ENCODE measurements around the gene RAB17.
A peak's percentile ranks its signal among the peaks of the same experiment; 100 is the strongest.

The RAB17 gene

DNA sequence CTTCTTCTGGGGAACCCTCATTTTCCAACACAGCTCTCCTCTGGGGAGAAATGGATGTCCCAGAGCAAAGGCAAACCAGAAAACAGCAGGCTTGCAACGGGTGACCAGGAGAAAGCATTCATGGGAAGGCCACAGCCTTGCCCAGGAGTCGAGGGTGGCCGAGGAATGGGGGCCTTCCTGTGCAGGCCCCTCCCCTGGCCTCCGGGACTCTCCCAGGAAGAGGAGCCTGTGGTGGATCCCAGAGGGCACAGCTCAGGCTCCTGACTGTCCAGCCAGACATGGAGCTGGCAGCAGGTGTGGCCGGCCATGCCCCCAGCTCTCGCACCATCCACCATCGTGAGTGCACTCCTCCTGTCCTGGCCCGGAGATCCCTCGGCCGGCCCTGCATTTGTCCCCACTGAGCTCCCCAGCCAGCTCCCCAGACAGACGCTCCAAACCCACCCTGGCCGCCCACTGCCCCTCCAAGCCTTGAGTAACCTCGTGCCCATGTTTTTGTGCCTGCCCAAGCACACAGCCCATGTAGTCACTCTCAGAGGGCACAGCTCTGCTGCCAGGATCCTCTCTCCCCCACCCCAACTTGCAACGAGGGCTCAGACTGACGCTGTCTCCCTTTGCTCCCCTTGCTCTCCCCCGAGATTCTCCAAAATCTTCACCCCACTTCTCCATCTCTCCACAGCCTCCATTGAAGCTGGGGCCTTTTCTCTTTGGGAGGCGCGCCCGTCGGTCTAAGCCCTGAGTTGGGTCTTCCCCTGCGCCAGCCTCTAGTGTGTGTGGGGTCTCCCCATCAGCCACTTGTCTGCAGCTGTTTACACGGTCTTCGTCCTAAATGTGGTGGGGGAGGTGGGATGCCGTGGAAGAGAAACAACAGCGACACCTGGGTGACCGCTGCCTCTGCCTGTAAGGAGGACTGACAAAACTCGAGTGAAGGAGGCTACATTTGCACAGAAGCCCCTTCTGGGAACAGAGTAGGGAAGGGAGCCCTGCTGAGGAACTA is 14.4 kb downstream of the RAB17 start:
- DNase-seq, result no peak

DNA sequence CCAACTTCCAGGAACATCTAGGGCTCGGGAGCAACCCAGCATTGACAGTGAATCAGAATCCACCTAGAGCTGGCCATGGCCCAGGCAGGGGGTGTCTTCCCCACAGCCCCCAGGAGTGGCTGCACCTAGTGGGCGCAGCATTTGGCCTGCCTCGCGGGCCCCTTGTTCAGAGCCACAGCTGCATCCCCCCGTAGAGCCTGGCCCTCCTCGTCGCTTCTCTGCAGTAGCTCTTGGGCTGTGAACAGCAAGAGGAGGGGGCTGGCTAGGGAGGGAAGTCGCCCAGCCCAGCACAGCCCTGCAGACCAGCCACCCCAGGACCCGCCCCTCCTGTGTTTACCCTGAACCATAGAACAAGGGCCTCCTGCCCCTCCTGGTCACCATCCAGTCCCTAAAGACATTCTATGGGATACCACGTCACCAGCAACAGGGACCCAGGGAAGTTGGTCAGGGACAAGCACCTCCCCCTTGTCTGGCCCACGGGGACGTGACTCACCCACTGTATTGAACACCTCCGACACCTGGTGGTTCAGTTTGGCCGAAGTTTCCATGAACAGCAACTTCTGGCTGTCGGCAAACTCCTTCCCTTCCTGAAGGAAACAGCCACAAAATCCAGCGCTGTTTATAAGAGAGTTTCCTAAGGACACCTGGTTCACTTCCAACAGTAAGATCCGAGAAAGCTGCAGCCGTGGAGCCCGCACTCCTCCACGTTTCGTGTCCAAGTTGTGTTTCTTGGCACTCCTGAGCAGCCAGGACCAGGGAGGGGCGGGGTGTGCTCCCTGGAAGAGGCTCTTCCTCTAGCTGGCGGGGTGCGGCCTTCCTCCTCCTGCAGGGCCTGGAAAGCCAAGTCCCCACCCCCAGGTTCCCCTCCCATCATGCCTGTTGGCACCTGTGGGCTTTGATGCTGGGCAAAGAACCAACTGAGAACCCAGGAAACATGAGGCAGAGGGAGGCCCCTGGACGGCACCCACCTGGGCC is 15.4 kb downstream of the RAB17 start:
- DNase-seq, result no peak

DNA sequence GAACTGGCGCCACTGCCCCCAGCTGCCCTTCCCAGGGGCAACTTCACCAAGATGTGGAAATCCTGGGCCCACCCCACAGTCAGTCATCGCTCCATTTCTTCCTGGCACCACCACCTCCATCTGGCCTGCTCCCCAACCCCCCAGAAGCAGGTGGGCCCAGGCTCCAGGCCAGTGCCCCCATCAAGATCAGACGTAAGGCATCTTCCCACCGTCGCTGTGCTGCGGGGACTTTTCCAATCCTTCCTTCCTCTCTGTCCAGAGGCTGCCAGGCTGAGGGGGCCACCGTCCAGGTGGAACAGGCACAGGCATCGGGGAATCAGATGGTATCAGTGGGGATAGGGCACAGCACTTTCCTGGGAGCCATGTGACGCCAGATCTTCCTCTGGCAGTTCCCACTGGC is 16.1 kb downstream of the RAB17 start:
- DNase-seq, result no peak

DNA sequence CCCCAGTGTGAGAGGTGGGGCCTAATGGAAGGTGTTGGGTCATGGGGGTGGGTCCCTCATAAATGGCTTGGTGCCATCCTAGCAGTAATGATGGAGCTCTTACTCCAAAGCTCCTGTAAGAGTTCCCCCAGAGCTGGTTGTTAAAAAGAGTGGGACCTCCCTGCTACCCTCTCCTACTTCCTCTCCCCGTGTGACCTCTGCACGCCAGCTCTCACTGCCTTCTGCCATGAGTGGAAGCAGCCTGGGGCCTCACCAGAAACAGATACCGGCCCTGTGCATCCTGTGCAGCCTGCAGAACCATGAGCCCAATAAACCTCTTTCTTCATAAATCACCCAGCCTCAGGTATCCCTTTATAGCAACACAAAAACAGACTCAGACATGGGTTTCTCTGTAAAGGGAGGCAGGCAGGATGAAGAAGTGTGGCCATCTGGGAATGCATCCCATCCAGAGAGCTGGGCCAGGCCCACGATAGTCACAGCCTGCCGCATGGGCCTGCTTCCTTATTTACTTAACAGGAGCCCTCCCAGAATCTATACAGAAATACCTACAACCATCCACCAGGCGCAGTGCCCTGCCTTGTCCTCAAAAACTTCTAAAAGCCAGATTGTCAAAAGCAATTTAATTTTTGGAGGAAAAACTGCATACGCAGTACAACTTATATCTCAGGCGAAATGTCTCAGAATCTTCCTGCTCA is 16.7 kb downstream of the RAB17 start:
- no peak for DNase-seq

DNA sequence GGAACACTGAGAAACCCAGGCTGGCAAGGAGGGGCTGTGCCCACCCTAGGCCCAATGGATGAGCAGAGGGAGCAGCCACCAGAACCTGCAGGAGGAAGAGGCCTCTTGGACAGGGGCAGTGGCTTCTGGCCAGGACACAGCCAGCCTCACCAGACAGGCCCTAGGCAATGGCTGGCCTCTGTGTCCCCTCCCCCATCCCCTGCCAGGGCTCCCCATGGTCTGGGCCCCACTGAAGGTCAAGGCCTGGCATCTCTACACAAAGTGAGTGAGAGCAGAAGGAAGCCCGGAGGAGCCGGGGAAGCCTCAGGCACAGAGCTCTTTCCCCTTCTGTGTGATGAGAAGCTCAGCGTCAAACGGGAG is 17.8 kb downstream of the RAB17 start:
- no peak for DNase-seq

DNA sequence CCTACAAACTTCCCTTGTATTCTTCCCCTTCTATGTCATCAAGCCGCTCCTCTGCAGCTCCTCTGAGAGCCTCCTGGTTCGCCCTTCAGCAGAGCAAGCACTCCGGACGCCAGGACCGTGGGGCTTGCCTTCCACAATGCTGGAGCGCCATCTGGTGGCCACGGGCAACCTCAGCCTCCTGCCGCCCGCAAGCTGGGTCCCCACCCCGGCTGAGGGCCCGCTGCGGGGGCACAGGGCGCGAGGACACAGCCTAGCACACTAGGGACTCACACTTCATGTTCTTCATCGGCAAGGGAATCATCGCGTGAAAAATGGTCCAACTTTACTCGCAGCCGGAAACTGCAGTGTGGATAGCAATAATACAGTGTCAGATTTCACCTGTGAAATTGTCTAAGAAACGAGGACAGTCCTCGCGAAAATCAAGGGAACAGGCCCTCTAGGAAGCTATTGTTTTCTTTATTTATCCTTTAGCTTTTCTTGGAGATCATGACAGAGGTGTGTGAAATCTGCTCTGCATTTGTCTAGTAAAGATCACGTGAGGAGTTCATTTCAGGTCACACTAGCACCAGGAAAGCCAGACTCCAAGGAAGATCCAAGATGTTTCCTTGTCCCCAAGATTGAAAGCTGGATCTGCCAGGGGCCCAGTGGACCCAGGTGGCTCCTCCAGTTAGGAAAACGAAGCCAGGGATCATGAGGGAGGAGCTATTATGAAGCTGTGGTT is 18.4 kb downstream of the RAB17 start:
- peak; percentile 94 for DNase-seq

DNA sequence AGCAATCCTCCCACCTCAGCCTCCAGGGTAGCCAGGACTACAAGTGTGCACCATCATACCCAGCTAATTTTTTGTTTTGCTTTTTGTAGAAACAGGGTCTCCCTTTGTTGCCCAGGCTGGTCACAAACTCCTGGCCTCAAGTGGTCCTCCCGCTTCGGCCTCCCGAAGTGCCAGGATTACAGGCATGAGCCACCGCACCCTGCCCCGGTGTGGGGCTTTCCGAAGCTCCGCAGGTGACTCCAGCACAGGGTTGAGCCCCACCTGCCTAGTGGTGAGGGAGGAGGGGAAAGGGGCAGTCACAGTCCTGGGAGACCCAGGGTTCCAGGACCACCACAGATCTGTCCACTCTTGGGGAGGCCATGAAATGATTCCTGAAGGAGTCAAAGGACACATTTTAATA is 19.0 kb downstream of the RAB17 start:
- DNase-seq, result no peak

DNA sequence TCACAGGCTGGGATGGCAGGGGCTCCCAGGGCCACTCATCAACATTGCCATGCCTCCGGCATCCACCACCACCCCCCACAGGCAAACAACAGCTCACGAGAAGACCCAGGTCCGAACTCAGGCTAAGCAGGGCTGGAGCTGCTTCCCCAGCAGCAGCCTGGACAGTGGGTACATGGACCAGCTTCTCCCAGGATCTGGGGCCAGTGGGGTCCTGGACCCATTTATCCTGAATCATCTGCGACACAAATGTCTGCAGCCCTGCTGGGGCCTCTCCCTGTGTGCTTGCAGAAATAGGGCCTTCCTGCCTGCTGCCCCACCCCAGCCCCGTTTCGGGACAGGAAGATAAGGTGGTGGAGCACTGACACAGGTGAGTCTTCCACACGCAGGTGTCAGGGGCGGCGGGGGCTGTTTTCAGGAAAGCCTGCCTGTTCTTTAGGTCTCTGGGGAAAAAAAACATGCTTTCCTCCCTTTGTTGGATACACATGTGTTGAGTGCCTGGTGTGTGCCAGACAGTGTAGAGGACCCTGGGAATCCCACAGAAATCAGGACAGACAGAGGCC is 19.7 kb downstream of the RAB17 start:
- DNase-seq, result no peak

DNA sequence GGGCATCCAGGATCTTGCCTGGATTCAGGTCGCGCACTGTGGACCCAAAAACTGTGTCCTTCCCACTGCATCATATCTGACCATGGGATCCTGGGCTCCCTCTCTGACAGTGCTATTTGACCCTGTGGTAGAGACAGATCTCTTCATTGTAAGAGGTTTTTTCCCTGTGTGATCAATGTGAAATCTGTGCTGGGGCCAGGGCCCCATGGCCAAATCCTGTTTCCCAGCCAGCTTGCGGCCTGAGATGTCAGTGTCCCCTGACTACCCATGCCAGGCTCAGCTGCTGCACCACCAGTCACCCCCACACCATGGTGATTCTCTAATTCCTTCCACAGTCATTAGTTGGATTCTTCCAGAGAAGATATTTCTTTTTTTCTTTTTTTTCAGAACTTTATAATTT is 20.6 kb downstream of the RAB17 start:
- DNase-seq, result no peak

DNA sequence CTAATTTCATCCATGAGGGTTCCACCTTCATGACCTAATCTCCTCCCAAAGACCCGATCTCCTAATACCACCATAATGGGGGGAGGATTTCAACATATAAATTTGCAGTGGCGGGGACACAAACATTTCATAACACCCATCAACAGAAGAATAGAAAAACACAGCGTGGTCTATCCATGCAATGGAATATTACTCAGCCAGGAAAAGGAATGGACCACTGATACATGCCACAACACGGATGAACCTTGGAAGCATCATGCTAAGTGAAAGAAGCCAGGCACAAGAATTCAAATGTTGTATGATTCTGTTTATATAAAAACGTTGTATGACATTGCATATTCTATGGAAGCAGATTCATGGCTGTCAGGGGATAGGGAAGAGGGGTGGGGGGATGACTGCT is 21.5 kb downstream of the RAB17 start:
- no peak for DNase-seq

DNA sequence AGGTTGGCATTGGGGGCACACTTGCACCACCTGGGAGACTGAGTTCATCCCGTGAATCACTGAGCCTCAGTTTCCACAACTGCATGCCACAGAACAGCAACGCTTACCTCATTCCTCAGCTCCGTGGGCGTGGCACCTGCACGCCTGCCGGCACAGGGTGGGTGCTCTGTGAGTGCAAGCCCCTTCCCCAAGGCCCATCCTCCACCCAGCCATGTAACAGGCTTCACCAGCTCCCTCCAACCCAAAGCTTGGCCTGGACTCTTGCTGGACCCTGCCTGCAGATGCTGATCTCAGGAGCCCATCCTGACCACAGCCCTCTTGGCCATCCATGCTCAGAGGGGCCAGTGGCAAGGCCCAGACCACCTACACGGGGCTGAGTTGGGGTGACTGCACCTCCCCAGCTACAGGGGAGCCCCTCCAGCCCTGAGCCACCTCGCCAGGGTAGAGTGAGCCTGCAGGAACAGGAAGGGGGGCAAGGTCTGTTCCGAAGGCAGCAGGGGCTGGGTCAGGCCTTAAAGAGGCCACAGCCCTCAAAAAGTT is 22.3 kb downstream of the RAB17 start:
- no peak for DNase-seq

DNA sequence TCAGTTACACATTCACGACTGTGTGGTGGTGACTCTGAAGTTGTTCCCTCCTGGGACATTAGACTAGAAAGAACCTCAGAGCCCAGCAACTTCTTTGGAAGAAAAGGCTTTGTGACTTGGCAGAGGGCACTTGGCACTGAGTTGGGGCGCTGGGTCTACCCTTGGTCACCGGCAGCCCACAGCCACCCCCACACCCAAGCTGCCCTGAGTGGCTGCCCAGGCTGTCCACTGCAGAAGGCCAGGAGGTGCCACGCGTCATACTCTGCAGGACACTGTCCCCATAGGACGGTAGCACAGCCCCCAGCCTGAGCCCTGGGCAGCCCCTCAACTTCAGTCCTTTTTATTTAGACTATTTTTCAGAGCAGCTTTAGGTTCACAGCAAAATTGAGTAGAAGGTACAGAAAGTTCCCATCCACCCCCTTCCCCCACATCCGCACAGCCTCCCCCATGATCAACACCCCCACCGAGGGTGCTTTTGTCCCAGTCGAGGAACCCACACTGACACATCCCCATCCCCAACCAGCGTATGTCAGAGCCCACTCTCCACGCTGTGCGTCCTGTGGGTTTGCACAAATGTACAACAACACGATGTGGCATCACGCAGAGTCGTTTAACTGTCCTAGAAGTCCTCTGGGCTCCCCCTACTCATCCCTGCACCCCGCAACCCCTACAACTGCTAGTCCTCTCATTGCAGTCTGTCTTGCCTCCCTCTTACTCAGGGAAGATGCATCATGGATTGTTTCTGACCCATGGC is 23.1 kb downstream of the RAB17 start:
- no peak for DNase-seq

DNA sequence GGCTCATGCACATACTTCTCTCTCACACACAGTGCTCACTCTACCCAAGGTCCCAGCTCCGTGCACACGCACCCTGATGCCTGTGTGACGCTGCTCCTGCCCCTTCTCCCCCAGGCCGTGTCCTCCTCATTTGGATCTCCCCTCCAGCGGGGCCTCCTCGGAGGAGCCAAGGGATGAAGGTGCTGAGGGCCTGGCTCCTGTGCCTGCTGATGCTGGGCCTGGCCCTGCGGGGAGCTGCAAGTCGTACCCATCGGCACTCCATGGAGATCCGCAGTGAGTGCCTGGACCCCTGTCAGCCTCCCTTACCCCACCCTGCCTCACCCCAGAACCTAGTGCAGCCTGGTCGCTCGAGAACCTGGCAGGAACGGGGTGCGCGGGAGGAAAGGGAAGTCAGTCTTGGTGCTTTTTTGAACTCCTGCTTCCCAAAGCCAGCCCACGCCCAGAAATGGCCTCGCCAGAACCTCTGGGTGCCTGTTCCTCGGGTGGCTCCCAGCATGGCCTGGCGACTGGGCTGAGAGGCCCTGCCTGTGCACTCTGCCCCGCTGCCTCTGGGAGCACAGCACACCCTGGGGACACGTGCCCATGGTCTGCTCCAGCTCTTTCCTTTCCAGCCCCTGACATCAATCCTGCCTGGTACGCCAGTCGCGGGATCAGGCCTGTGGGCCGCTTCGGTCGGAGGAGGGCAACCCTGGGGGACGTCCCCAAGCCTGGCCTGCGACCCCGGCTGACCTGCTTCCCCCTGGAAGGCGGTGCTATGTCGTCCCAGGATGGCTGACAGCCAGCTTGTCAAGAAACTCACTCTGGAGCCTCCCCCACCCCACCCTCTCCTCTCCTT is 23.9 kb downstream of the RAB17 start, which contains the start of gene PRLH:
Gene PRLH, plus strand, starts transcription at position 174 of the 835 bp plus-strand sequence. Its CDS starts 0 bp downstream, at position 174.
- DNase-seq, result no peak

DNA sequence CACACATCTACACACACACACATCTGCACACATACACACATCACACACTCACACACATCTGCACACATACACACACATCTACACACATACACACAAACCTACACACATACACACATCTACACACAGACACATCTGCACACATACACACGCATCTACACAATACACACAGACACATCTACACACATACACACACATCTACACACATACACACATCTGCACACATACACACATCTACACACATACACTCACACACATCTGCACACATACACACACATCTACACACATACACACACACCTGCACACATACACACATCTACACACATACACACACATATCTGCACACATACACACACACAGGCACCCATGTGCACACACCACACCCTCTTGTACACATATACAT is 24.6 kb downstream of the RAB17 start:
- no peak for DNase-seq

DNA sequence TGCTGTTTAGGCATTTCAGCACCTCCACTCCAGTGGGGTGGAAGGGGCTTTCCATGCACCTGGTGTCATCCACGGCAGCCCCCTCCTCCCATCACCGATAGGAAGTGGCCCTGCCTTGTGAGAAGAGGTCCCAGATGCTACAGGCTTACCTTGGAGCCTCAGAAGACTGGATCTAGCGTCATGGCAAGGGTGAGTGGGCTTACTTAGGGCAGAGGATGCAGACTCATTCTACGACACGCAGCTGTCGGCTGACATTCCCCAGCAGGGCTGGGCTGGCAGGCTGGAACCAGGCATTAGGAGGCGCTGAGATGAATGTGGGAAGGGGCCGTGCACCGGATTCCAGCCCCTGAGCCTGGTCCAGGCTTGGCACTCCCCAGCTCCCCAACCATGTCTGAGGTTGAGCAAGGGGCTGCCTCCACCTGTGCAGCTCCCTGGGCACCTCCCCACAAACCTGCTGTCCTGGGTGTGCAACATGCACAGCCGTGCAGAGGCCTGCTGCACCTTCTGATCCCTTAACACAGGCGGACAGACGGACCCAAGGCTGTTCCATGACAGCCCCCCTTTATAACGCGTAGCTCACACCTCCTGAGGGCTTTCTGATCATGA is 25.9 kb downstream of the RAB17 start:
- no peak for DNase-seq

DNA sequence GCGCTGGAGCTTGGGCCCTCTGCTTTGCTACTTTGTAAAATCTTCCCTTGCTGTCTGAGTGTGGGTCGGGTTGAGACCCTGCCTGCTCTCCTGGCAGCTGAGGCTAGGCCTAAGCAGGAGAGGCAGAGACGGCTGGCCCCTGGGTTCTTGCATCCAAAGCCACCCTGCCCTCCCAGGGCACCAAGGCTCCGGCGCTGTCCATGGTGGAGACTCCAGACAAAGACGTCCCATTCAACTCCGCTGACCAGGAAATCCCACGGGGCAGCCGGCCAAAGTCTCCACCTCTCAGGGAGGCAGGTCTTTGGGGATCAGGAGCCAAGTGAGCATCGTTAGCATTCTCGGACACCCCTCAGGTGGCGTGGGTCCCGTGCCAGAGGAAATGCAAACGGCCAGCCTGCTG is 26.7 kb downstream of the RAB17 start:
- peak; percentile 33 for DNase-seq

DNA sequence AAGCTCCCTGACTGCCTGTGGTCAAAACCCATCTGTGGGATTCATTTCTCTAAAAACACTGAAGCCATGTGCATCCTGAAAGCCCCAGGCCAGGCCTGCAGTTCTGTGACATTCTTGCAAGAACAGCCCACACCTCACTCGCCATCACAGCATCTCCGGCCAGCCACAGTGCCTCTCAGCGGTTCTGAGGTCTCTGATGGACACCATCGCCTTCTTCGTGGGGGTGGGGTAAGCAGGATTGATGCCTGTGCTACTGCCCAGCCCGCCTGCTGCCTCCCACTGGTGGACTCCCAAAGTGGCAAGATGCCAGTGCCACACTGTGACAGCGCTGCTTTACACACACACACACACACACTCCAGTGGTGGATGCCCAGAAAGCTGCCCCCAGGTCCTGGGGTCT is 29.3 kb downstream of the RAB17 start:
- DNase-seq, result no peak

DNA sequence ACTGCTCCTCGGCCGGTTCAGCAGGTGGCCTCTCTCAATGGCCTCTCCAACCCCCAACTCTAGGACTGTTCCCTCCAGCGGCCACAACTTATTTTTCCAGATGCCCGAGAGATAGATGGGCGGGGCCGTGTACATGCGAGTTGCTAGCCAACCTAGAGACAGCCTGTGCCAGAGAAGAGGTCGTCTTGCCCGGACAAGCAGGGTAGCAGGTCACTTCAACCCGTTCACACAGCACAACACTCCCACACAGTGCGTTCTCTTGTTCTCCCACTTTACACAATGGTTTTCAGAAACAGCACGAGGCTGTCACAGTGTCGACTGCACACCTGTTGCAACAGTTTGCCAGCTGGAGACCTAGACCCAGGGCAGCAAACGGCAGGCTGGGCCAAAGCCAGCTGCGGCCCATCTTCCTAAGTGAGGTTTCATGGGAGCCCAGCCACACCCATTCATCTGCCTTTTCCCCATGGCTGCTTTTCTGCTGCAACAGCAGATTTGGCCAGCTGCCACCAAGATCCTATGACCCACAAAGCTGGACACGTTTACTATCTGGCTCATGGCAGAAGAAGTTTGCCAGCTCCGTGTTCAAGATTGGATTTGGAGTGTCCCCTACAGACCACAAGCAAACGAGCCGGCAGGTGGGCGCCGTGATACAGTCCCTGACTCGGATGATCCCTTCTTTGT is 31.4 kb downstream of the RAB17 start:
- peak; percentile 36 for DNase-seq

DNA sequence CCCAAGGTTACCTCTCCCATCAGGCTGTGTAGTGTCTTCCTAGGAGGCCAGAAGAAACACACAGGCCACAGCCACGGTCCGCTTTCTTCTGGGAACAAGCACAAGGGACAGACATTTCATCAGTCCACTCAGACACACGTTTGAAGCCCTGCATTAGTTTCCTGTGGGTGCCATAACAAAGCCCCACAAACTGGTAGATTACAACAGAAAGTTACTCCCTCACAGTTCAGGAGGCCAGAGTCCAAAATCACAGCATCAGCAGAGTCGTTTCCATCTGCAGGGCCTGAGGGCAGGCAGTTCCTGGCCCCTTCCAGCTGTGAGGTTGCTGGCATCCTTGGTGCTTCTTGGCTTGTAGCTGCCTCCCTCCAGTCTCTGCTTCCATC is 32.9 kb downstream of the RAB17 start:
- DNase-seq, result no peak
